GM19193 (cell line): ENCODE measurements around the gene DKKL1.

Experiments used
- POLR2A ChIP-seq: IDR thresholded peaks from 4 replicates; pipeline ENCODE4 v1.6.1; 2011; ENCODE audit not compliant: insufficient read depth, insufficient read length; ENCODE audit errors: extremely low read depth

The DKKL1 gene

GRCh38 chr19:49349567-49349966 lies 14.1 kb upstream of the DKKL1 start:
- no peak for TF ChIP-seq POLR2A

- TF ChIP-seq POLR2A: no peak
These were observed 7.7 kb upstream of the DKKL1 start for GRCh38 chr19:49355909-49356353.

- TF ChIP-seq POLR2A: no peak
These were observed 7.3 kb upstream of the DKKL1 start for GRCh38 chr19:49356382-49356781.

GRCh38 chr19:49357186-49357585 lies 6.5 kb upstream of the DKKL1 start:
- TF ChIP-seq POLR2A: no peak

- TF ChIP-seq POLR2A: no peak
These were observed 3.5 kb upstream of the DKKL1 start for GRCh38 chr19:49359851-49360820.

- no peak for TF ChIP-seq POLR2A
These were observed 2.1 kb upstream of the DKKL1 start for GRCh38 chr19:49361438-49362047.

GRCh38 chr19:49362048-49362928 lies 1.4 kb upstream of the DKKL1 start, which contains the start of gene TEAD2:
TEAD2 (minus strand) TSS chr19:49362416; CDS start chr19:49360075, 2,341 bp downstream.
- TF ChIP-seq POLR2A: no peak

GRCh38 chr19:49362929-49363267 lies 779 bp upstream of the DKKL1 start:
- no peak for TF ChIP-seq POLR2A

- TF ChIP-seq POLR2A: no peak
These were observed 533 bp downstream of the DKKL1 start for GRCh38 chr19:49364083-49364737.

GRCh38 chr19:49366110-49366509 lies 2.4 kb downstream of the DKKL1 start:
- TF ChIP-seq POLR2A: no peak

GRCh38 chr19:49368711-49369358 lies 5.2 kb downstream of the DKKL1 start:
- no peak for TF ChIP-seq POLR2A

- TF ChIP-seq POLR2A: no peak
These were observed 7.5 kb downstream of the DKKL1 start for GRCh38 chr19:49371184-49371583.

GRCh38 chr19:49374665-49375434 lies 11.2 kb downstream of the DKKL1 start:
- TF ChIP-seq POLR2A: no peak
